Activated gamma-delta T cell (primary cell): Measurements from ENCODE around the gene C6orf136.

Source experiments
- DNase-seq: peaks from one replicate; lab custom pipeline; 2025; lab: John Stamatoyannopoulos, UW

The C6orf136 gene

GRCh38 chr6:30686009-30686907 lies 39.3 kb downstream of the C6orf136 start, which contains the start of gene PPP1R18:
Gene PPP1R18 (minus strand): TSS chr6:30686645. CDS start chr6:30686018, 627 bp downstream.
- peak; percentile 69 for DNase-seq

- peak; percentile 63 for DNase-seq
Observed at GRCh38 chr6:30686908-30687658, 40.1 kb downstream of the C6orf136 start.

- DNase-seq = no peak
Observed at GRCh38 chr6:30687659-30688431, 40.9 kb downstream of the C6orf136 start.

GRCh38 chr6:30688569-30688968 lies 41.6 kb downstream of the C6orf136 start:
- no peak for DNase-seq

- DNase-seq = no peak
Observed at GRCh38 chr6:30689022-30689865, 42.3 kb downstream of the C6orf136 start.

- no peak for DNase-seq
Observed at GRCh38 chr6:30689985-30690384, 43.1 kb downstream of the C6orf136 start.

- peak; percentile 54 for DNase-seq
Observed at GRCh38 chr6:30690403-30691207, 43.7 kb downstream of the C6orf136 start, which contains the start of gene NRM. Gene NRM (minus strand): TSS chr6:30690984. CDS start chr6:30690974, 10 bp downstream.

- no peak for DNase-seq
Observed at GRCh38 chr6:30691208-30691847, 44.4 kb downstream of the C6orf136 start.

GRCh38 chr6:30696432-30696831 lies 49.5 kb downstream of the C6orf136 start:
- DNase-seq = no peak

GRCh38 chr6:30700340-30700739 lies 53.4 kb downstream of the C6orf136 start:
- DNase-seq = no peak
